SHP77 (cell line): Measurements from ENCODE around the gene TMC6.
"Not testable (repeated sequence)": the region's sequence is repeated elsewhere in the genome, so short reads cannot be mapped to it uniquely, and the experiment has no call there.

Experiments
- DNase-seq, 2 experiments: peaks; one replicate each; lab custom pipeline; 2025; lab: John Stamatoyannopoulos, UW

Gene TMC6

DNA sequence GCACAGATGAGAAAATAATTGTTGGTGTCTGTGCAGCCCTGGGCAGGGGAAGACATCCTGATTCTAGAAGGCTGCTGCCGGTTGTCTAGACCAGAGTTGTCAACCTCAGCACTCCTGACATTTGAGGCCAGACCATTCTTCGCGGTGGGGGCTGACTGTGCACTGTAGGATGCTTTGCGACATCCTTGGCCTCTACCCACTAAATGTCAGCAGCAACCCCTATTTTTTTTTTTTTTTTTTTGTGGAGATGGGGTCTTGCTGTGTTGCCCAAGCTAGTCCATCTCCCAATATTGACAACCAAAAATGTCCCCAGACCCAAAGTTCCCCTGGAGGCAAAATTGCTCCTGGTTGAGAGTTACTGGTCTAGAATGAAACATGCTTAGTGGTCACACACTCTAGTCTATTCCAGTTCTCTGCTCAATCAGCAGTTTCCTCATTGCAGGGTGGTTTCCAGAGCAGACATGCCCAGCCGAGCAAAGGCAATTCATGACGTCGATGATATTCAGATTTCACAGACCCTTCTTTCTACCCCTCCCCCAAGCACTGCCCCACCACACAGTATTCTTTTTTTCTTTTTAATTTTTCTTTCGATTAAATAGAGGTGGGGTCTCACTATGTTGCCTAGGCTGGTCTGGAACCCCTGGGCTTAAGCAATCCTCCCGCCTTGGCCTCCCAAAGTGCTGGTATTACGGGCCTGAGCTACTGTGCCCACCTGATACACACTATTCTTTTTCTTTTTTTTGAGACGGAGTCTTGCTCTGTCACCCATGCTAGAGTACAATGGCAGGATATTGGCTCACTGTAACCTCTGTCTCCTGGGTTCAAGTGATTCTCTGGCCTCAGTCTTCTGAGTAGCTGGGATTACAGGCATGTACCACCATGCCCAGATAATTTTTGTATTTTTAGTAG is 26.6 kb upstream of the TMC6 start:
- no peak for DNase-seq

DNA sequence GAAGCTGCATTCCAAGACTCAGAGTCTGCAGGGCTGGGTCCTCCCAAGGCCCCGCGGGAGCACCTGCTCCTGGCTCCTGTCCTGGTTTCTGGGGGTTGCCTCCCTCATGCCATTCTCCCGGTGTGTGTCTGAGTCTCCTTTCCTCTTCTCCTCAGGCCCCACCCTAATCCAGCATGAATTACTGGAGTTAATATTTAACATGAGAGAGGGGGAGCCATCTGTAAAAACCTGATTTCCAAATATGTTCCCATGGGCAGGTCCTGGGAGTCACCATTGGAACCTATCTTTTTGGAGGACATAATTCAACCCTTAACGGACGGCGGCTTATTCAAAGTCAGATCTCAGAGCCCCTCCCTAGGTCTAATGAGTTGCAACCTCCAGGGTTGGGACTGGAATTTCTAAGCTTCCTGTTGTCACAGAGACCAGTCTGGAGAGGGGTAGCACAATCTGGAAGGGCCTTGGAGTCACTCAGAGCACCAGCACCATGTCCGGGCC is 23.0 kb upstream of the TMC6 start:
- DNase-seq: no peak

DNA sequence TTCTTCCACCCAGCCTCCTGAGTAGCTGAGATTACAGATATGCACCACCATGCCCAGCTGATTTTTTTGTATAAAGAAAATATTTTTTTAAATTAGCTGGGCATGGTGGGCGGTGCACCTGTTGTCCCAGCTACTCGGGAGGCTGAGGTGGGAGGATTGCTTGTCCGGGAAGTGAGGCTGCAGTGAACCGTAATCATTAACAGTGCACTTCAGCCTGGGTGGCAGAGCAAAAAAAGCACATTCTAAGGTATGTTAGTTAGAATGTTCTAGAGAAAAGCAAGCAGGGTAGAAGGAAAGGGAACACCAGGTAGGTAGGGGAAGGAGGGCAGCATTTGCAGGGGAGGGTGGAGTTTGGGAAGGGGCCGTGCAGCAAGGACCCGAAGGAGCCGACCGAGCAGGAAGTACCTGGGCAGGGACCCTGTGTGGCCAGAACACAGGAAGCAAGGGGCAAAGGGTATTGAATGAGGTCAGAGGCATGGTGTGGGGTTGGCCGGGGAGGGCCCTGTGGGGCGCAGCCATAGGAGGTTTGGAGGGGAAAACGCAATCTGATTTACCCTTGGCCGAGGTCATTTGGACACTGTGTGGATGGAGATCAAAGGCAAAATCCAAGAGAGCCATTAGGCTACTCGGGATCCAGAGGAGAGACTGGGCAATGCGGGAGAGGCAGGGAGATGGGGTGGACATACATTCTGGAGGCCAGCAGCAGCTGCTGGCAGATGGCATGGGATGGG is 19.9 kb upstream of the TMC6 start:
- no peak for DNase-seq

GRCh38 chr17:78147315-78147998 is 18.9 kb upstream of the TMC6 start:
- DNase-seq: no peak

DNA sequence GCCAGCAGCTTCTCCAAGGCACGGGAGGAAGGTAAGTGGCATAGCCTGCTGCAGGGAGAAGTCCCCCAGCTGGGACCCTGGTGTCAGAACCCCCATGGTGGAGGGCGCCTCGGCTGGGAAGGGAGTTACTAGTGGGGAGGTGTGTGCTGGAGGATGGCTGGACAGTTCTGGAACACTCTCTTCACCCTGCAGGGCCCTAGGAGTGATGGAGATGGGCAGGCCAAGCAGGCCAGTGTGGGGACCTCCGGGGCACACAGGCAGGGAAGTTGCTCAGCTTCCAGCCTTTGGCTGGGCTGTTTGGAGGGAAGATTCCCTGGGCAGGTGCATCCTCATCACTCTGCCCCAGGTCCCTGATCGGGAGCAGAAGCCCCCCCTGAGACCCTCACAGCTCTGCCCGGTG is 18.3 kb upstream of the TMC6 start:
- no peak for DNase-seq

GRCh38 chr17:78146471-78146869 is 17.9 kb upstream of the TMC6 start:
- DNase-seq: no peak

DNA sequence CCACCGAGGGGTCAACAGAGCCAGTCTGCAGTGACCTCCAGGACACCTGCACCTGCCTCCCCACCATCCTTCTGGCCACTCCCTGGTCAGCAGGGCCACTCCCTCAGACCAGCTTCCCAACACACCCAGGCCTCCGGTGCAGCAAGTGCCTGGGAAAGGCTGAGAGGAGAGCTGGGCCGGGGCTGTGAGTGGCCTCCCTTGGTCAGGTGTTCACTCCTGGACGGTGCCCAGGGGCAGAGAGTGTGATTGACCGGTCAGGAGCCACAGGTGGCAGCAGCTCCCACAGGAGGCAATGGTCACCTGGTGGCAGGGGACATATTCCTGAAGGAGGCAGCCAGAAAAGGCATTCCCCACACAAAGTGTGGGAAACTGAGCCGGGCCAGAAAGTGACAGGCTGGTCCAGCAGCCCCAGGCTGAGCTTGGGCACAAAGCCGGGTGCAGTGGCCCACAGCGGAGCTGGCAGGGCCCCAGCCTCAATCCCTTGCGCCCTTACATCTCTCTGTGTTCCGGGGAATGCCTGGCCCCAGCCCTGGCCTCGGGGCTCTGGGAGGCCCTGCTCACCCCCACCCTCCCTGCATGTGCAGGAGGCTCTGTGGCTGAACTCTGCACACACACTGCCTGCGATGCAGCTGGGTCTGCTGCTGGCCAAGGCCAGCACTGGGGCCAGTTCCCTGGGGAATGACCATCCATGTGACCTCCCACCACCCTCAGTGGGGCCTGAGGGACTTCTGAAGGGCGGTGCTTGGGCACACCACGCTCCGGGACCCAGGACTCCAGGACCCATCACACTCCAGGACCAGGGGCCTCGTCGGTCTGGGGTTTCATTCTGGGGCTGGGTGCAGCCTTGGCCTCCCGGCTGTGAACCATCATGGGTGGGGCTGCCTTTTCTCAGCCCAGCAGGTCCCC is 16.4 kb upstream of the TMC6 start:
- no peak for DNase-seq

DNA sequence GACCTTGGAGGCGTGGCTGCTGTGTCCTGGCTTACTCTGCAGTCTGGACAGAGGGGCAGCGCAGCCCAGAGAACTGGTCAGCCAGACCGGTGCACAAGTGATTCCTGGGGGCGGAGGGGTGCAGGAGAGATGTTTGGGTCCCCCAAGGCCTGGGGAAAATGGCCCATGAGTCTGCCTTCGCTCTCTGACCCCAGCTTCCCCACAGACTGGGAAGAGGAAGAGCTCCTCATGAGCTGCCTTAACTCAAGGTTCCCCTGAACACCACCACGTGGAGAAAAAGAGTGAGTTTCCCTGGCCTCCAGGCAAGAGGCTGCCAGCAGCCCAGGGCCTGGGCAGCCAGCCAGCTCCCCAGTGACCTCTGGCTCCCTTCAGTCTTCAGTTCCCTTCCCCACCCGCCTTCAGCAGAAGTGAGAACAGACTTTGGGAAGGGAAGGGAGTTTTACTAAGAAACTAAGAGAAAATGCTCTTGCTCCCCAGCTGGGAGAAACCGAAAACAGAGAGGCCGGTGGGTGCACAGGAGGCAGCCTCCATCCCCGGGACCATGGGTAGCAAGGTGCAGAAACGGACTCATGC is 15.7 kb upstream of the TMC6 start:
- DNase-seq: peak in 1 of 2 experiments; percentile 33

DNA sequence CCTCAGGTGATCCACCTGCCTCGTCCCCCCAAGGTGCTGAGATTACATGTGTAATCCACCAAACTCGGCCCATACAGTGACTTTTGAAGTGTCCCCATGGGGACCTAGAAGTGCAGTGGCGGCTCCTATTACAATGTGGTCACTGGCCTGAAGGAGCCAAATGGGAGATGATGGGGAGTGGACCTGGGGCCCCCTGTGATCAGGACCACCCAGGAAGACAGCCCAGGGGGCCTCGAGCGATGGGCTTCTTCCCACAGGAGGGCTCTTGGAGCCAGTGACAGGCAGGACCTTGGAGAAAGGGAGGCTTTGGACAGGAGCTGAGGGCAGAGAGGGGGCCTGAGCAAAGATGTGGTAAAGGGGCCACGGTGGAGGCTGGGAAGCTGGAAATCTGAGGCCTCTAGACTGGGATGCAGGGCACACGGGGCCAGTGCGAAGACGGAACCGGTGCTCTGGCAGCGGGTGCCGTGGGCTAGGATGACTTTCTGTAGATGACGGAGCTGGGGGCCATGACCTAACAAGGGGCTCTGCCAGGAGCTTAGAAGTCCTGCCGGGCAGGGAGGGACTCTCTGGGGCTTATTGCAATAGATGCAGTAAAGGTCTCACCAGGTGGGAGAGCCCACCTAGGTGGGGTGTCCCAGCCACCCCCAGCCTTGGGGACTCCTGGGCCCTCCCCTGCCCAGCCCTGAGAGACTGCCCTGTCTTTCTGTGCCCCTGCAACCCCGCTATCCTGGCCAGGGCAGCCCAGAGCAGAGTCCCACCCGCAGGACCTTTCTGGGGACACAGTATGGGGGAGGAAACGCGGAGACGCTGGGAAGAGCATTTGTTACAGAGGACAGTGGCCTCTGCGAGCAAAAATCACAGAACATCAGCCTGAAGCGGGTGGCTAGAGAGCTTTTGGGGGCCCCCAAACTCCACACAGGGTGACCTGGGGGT is 14.9 kb upstream of the TMC6 start:
- no peak for DNase-seq

GRCh38 chr17:78142119-78142861 is 13.7 kb upstream of the TMC6 start:
- peak in 1 of 2 experiments; percentile 54 for DNase-seq

DNA sequence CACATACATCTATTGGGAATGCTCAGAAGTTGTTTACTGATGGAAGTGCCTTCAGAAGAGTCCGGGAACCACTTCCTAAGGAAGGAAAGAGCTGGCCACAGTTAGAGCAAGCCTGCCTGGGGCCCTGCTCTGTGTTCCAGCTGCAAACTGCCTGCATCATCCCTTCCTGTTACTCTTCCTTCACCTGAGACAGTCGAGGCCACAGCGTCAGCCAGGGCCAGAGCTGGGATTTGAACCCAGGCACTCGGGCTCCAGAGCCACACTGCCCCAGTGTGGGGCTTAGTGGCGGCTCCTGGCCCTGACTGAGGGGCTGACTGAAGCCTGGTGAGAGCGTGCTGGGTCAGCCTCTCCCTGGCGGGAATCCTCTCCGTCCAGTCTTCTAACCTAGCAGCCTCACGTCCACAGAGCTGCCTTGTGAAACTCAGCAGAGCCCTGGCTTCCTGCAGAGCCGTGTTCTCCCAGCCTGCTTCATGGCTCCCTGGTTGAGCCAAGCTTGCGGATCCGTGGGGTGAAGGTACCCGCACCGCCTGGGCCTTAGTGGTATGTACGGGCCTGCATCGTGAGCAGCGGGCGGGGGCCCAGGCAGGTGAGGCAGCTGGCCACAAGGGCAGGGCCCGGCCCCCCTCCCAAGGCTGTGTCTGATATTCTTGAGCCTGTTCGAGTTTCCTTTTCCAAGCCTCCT is 13.0 kb upstream of the TMC6 start:
- no peak for DNase-seq

DNA sequence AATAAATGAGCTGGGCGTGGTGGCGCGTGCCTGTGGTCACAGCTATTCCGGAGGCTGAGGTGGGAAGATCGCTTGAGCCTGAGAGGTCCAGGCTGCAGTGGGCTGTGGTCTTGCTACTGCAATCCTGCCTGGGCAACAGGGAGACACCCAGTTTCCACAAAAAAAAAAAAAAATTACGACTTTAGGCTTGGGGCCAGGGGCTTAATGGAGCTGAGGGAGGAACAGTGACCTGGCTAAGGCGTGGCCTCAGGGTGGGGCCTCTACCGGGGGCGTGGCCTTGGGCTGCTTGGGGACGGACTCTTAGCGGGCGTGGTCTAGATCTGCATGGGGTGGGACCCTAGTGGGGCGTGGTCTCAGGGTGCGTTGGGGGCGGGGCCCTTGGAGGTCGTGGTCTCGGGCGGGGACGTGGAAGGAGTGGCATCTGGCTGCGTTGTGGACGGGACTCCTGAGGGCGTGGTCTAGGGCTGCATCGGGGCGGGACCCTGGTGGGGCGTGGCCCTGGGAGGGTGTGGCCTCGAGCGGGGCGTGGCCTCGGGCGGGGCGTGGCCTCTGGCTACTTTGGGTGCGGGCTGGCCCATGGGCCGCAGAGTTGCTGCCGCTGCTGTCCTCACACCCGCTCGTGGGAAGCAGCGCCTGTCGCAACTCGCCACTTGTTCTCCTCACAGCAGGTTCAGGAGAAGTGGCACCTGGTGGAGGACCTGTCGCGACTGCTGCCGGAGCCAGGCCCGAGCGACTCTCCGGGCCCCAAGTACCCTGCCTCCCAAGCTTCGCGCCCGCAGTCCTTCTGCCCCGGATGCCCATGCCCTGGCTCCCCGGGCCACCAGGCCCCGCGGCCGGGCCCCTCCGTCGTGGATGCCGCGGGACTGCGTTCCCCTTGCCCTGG is 11.9 kb upstream of the TMC6 start:
- DNase-seq: peak; percentile 96 to 98

DNA sequence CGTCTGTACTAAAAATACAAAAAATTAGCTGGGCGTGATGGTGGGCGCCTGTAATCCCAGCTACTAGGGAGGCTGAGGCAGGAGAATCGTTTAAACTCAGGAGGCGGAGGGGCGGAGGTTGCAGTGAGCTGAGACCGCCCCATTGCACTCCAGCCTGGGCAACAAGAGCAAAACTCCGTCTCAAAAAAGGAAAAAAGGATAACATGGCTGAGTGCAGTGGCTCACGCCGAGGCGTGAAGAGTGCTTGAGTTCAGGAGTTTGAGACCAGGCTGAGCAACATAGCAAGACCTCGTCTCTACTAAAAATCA is 11.3 kb upstream of the TMC6 start:
- DNase-seq: not testable (repeated sequence)

DNA sequence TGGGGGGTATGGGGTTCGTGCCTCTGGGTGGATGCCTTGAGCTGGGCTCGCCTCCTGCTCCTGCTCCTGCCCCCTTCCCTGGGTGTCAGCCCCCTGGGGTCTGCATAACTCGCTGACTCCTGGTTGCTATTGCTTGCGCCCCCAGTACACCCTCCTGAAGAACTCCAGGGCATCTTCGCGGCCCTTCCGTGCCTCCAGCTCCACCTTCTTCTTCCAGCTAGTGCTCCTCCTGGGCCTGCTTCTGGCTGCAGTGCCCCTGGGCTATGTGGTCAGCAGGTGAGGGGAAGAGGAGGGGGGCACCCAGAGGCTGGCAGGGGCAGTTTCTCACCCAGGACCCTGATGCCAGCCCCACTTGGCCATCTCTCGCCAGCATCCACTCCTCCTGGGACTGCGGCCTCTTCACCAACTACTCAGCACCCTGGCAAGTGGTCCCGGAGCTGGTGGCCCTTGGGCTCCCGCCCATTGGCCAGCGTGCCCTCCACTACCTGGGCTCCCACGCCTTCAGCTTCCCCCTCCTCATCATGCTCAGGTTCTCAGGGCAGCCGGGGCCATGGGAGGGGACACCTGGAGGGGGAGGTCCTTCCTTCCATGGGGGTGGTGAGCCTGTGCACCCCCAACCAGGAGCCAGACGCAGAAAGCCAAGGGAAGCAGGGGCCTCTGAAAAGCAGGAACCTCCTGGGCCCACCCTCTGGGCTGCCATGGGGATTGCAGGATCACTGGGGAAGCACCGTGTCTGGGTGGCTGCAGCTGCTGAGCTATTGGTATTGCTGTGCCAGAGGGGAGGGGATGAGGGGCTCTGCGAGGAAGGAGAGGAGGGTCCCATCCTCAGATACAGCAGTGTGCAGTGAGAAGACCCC is 9.9 kb upstream of the TMC6 start:
- DNase-seq: peak in 1 of 2 experiments; percentile 17

GRCh38 chr17:78137392-78138203 is 9.0 kb upstream of the TMC6 start:
- DNase-seq: no peak
